ENCODE data around the gene FAM163A.

FAM163A gene

GRCh38 chr1:179857009-179857408, 113.9 kb downstream of the FAM163A start:
- no peak for TF ChIP-seq LEF1 (IDR thresholded peaks at IDR 0.05; ENCODE audit: borderline replicate concordance)
- TF ChIP-seq SUZ12 (IDR thresholded peaks at IDR 0.05) = no peak
- no peak for TF ChIP-seq ZNF384 (IDR thresholded peaks at IDR 0.05)
- no peak for TF ChIP-seq PKNOX1 (IDR thresholded peaks at IDR 0.05)
- TF ChIP-seq FOXA1 (IDR thresholded peaks at IDR 0.05) = no peak
- TF ChIP-seq ELF4 (IDR thresholded peaks at IDR 0.05) = no peak
- no peak for TF ChIP-seq ARNT (IDR thresholded peaks at IDR 0.05)
- TF ChIP-seq TARDBP (IDR thresholded peaks at IDR 0.05) = no peak
- TF ChIP-seq BHLHE40 (IDR thresholded peaks at IDR 0.05; ENCODE audit: borderline replicate concordance) = no peak
- ChIA-PET CTCF (no interaction called here), POLR2A (no interaction called here)
- DNase-seq (ENCODE audit: extremely low spot score) = no peak

- POLR2A ChIA-PET = no interaction called here
- CTCF ChIA-PET = no interaction called here
- DNase-seq (ENCODE audit: extremely low spot score) = no peak
- TF ChIP-seq BHLHE40 (IDR thresholded peaks at IDR 0.05; ENCODE audit: borderline replicate concordance) = no peak
- TF ChIP-seq ZNF384 (IDR thresholded peaks at IDR 0.05) = no peak
Measured at GRCh38 chr1:179860652-179861051, 117.6 kb downstream of the FAM163A start.

- ChIA-PET CTCF (interaction anchor here (0.6 to 1.4 kb wide), 3 partner anchors 51 to 344 kb away, joined by 3 to 6 read pairs (median 6); no protein-coding TSS in a partner anchor), POLR2A (no interaction called here)
- TF ChIP-seq CTBP1 (IDR thresholded peaks at IDR 0.05; ENCODE audit: borderline replicate concordance) (no peak), BHLHE40 (IDR thresholded peaks at IDR 0.05; ENCODE audit: borderline replicate concordance) (no peak), FOXM1 (IDR thresholded peaks at IDR 0.05; ENCODE audit: borderline replicate concordance) (no peak), SP1 (IDR thresholded peaks at IDR 0.05) (no peak), HDGF (IDR thresholded peaks at IDR 0.05; ENCODE audit: borderline replicate concordance) (no peak), TARDBP (IDR thresholded peaks at IDR 0.05) (no peak)
- DNase-seq (ENCODE audit: extremely low spot score) = no peak
Measured at GRCh38 chr1:179865377-179865776, 122.3 kb downstream of the FAM163A start.
